Caco-2 (cell line): ENCODE measurements around the gene PIGM. TPM values are rescaled to one million over a fixed set of nuclear protein-coding genes. Genes with fewer than 3 reads are reported as not detected.

Experiments
- BruUV-seq: library from RNA; stranded (reverse); fragments of 400-500 nt; replicated peaks from 2 replicates; lab custom pipeline; 2021; lab: Mats Ljungman, UMichigan
- CTCF ChIA-PET: fragments of 300-600 bp; sonication (Branson Sonifier 250); formaldehyde crosslinking; loops from one replicate; lab custom pipeline; 2022; ENCODE audit warnings: antibody characterized with exemption; lab: Charles Lee
- POLR2A ChIA-PET: fragments of 300-600 bp; sonication (Branson Sonifier 250); formaldehyde crosslinking; loops from one replicate; lab custom pipeline; 2022; ENCODE audit warnings: antibody characterized with exemption; lab: Charles Lee
- DNase-seq, 2 experiments: peaks; one replicate each; pipeline versions ENCODE4 v3.0.0 to v3.0.0-alpha.2; 2020 to 2022
- H3K27me3 ChIP-seq: replicated peaks from 2 replicates; pipeline ENCODE4 v1.6.0; 2011; ENCODE audit warnings: low read length; ENCODE audit not compliant: control insufficient read depth, insufficient read depth
- H3K36me3 ChIP-seq: 2 replicates; pipeline ENCODE4 v1.5.1; 2011; ENCODE audit warnings: low read length; ENCODE audit not compliant: control insufficient read depth, insufficient read depth
- H3K4me1 ChIP-seq: fragments of 250-450 bp; sonication (Bioruptor Pico); 2 replicates; pipeline ENCODE4 v1.5.1; 2020; ENCODE audit warnings: mild to moderate bottlenecking
- H3K4me3 ChIP-seq: 2 replicates; pipeline ENCODE4 v1.5.1; 2011; ENCODE audit warnings: low read depth, mild to moderate bottlenecking, control low read depth, low read length
- H3K9me3 ChIP-seq: fragments of 250-450 bp; sonication (Bioruptor Pico); 2 replicates; pipeline ENCODE4 v1.5.1; 2020; ENCODE audit warnings: mild to moderate bottlenecking, moderate library complexity
- H3K27ac Mint-ChIP-seq: one replicate; pipeline ENCODE4 v1.8.0; 2022; ENCODE audit warnings: mixed read lengths; ENCODE audit not compliant: unreplicated experiment
- H3K27me3 Mint-ChIP-seq: one replicate; pipeline ENCODE4 v1.8.0; 2022; ENCODE audit warnings: mixed read lengths; ENCODE audit not compliant: insufficient read depth, unreplicated experiment
- H3K36me3 Mint-ChIP-seq: one replicate; pipeline ENCODE4 v1.8.0; 2022; ENCODE audit warnings: mild to moderate bottlenecking, mixed read lengths; ENCODE audit not compliant: insufficient read depth, unreplicated experiment
- H3K4me1 Mint-ChIP-seq: one replicate; pipeline ENCODE4 v1.8.0; 2022; ENCODE audit warnings: low read depth, mixed read lengths; ENCODE audit not compliant: unreplicated experiment
- H3K4me3 Mint-ChIP-seq: one replicate; pipeline ENCODE4 v1.8.0; 2022; ENCODE audit warnings: mild to moderate bottlenecking, moderate library complexity, mixed read lengths; ENCODE audit not compliant: unreplicated experiment
- H3K9me3 Mint-ChIP-seq: one replicate; pipeline ENCODE4 v1.8.0; 2022; ENCODE audit warnings: mixed read lengths; ENCODE audit not compliant: unreplicated experiment
- intact Hi-C: fragments of 100-400 bp; cut with micrococcal nuclease; formaldehyde crosslinking; loops from one replicate; pipeline ENCODE4 v1.10.0; 2022; ENCODE audit not compliant: unreplicated experiment
- total RNA-seq: library from RNA; stranded (reverse); gene quantifications from 2 replicates; pipeline ENCODE4 v1.2.3, GENCODE V29; 2022
- TF ChIP-seq, protein P1 (sequence below), 2 experiments: fragments of 200-600 bp in 1 of 2; IDR thresholded peaks; 1 replicate in 1 of 2; 2 replicates in 1 of 2; pipeline versions ENCODE4 v1.5.1 to v1.8.0; 2011 to 2022; ENCODE audit warnings: antibody characterized with exemption in 1 of 2, control low read depth in 1 of 2, inconsistent platforms in 1 of 2, low read depth in 1 of 2, low read length in 1 of 2, mild to moderate bottlenecking in 1 of 2, moderate library complexity in 1 of 2; ENCODE audit not compliant: insufficient read depth in 1 of 2, severe bottlenecking in 1 of 2, unreplicated experiment in 1 of 2

PIGM gene
- total RNA-seq, 1 experiment from 2014 or later, result 5.5 TPM

DNA sequence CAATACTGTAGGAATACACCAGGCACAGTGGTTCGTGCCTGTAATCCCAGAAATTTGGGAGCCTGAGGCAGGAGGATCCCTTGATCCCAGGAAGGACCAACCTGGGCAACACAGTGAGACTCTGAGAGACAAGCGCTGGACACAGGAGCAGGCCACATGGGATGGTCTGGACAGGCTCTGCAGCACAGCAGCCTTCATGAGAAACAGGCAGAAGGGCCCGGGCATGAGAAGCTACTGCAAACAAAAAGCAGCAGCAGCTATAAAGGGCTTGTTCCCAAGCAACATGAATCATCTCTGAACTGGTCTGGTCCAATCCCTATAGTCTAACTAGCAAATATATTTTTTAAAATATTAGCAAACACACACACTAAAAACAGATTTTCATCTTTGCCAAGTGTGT is 42.2 kb downstream of the PIGM start:
- Histone ChIP-seq H3K9me3 (no peaks in the 10 kb centered on the region), H3K27me3 (no peaks in the 10 kb centered on the region), H3K4me1 (peaks cover 14% of the 10 kb centered on the region), H3K4me3 (no peak overlapping the region), H3K36me3 (no peaks in the 10 kb centered on the region)
- no peaks in the 10 kb centered on the region for H3K9me3 Mint-ChIP-seq
- no peak for DNase-seq
- BruUV-seq, result no TSS peak
- no peaks in the 10 kb centered on the region for H3K27me3 Mint-ChIP-seq
- ChIA-PET CTCF (no interaction called here), POLR2A (no interaction called here)
- TF ChIP-seq, protein P1, sequence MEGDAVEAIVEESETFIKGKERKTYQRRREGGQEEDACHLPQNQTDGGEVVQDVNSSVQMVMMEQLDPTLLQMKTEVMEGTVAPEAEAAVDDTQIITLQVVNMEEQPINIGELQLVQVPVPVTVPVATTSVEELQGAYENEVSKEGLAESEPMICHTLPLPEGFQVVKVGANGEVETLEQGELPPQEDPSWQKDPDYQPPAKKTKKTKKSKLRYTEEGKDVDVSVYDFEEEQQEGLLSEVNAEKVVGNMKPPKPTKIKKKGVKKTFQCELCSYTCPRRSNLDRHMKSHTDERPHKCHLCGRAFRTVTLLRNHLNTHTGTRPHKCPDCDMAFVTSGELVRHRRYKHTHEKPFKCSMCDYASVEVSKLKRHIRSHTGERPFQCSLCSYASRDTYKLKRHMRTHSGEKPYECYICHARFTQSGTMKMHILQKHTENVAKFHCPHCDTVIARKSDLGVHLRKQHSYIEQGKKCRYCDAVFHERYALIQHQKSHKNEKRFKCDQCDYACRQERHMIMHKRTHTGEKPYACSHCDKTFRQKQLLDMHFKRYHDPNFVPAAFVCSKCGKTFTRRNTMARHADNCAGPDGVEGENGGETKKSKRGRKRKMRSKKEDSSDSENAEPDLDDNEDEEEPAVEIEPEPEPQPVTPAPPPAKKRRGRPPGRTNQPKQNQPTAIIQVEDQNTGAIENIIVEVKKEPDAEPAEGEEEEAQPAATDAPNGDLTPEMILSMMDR (IDR thresholded peaks at IDR 0.05; ENCODE audit: insufficient read depth in 1 of 2, low read depth in 1 of 2, low read length in 1 of 2, severe bottlenecking in 1 of 2, unreplicated experiment in 1 of 2), result no peak
- intact Hi-C loops, result no loop called here
- no peak overlapping the region for H3K4me3 Mint-ChIP-seq
- H3K27ac Mint-ChIP-seq, result no peak overlapping the region
- no peaks in the 10 kb centered on the region for H3K36me3 Mint-ChIP-seq
- H3K4me1 Mint-ChIP-seq, result peaks cover 8% of the 10 kb centered on the region

GRCh38 chr1:159988006-159988405 is 43.8 kb downstream of the PIGM start:
- TF ChIP-seq, protein P1 (IDR thresholded peaks at IDR 0.05; ENCODE audit: insufficient read depth in 1 of 2, low read depth in 1 of 2, low read length in 1 of 2, severe bottlenecking in 1 of 2, unreplicated experiment in 1 of 2), result no peak
- H3K4me3 ChIP-seq, result no peak overlapping the region
- H3K27me3 Mint-ChIP-seq, result no peaks in the 10 kb centered on the region
- no peak overlapping the region for H3K4me3 Mint-ChIP-seq
- no peaks in the 10 kb centered on the region for H3K9me3 ChIP-seq
- H3K36me3 Mint-ChIP-seq, result no peaks in the 10 kb centered on the region
- H3K4me1 ChIP-seq, result peaks cover 14% of the 10 kb centered on the region
- intact Hi-C loops, result no loop called here
- H3K4me1 Mint-ChIP-seq, result peaks cover 8% of the 10 kb centered on the region
- BruUV-seq, result no TSS peak
- ChIA-PET POLR2A (no interaction called here), CTCF (no interaction called here)
- no peaks in the 10 kb centered on the region for H3K36me3 ChIP-seq
- H3K27ac Mint-ChIP-seq, result no peak overlapping the region
- H3K27me3 ChIP-seq, result no peaks in the 10 kb centered on the region
- no peak for DNase-seq
- no peaks in the 10 kb centered on the region for H3K9me3 Mint-ChIP-seq

DNA sequence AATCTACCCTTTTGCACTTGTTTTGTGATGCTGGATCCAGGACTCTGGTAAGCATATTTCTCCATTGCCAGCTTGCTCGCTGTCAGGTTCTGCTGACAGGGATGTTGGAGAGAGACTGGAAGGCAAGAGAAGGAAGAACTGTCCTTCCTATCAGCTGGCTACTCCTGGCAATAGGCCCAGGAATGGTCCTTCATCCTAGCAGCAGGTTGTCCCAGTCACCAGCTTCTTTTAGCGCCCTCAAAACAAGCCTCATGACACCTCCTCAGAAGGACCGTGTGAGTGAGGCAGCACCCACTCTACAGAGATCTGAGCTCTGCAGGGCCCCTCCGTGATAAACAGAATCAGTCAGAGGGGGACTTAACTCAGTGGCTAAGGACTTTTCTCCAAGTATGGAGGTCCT is 44.6 kb downstream of the PIGM start:
- H3K4me1 ChIP-seq, result peaks cover 12% of the 10 kb centered on the region
- H3K9me3 ChIP-seq, result no peaks in the 10 kb centered on the region
- TF ChIP-seq, protein P1 (IDR thresholded peaks at IDR 0.05; ENCODE audit: insufficient read depth in 1 of 2, low read depth in 1 of 2, low read length in 1 of 2, severe bottlenecking in 1 of 2, unreplicated experiment in 1 of 2), result no peak
- no peak for DNase-seq
- POLR2A ChIA-PET, result no interaction called here
- CTCF ChIA-PET, result interaction anchor here (0.6 to 1.3 kb wide), 2 partner anchors 14 to 114 kb away, joined by 3 read pairs; no protein-coding TSS in a partner anchor
- no peak overlapping the region for H3K4me3 ChIP-seq
- Mint-ChIP-seq H3K9me3 (no peaks in the 10 kb centered on the region), H3K4me1 (peaks cover 5% of the 10 kb centered on the region), H3K4me3 (no peak overlapping the region), H3K27me3 (no peaks in the 10 kb centered on the region), H3K27ac (no peak overlapping the region), H3K36me3 (no peaks in the 10 kb centered on the region)
- BruUV-seq, result no TSS peak
- H3K36me3 ChIP-seq, result no peaks in the 10 kb centered on the region
- intact Hi-C loops, result no loop called here
- no peaks in the 10 kb centered on the region for H3K27me3 ChIP-seq
